Esophagus (tissue), 2 donors: Measurements from ENCODE around the gene TMEM131L. TPM values are rescaled to one million over a fixed set of nuclear protein-coding genes. Genes with fewer than 3 reads are reported as not detected.
"Not testable (repeated sequence)": the region's sequence is repeated elsewhere in the genome, so short reads cannot be mapped to it uniquely, and the experiment has no call there.

Source experiments
- H3K27ac ChIP-seq, 2 donors: one replicate each; pipeline ENCODE4 v1.5.1; 2013; ENCODE audit warnings: low read depth in 2 of 2, mild to moderate bottlenecking in 2 of 2, inconsistent platforms in 1 of 2, low read length in 1 of 2, moderate library complexity in 1 of 2
- H3K27me3 ChIP-seq, 2 donors: one replicate each; pipeline ENCODE4 v1.6.1; 2013; ENCODE audit warnings: low read length in 2 of 2, control low read depth in 1 of 2, mild to moderate bottlenecking in 1 of 2; ENCODE audit not compliant: insufficient read depth in 2 of 2, control insufficient read depth in 1 of 2
- H3K36me3 ChIP-seq, 2 donors: one replicate each; pipeline ENCODE4 v1.6.1; 2013; ENCODE audit warnings: low read length in 1 of 2; ENCODE audit not compliant: control insufficient read depth in 2 of 2, insufficient read depth in 2 of 2
- H3K4me1 ChIP-seq, 2 donors: one replicate each; pipeline ENCODE4 v1.6.1; 2013; ENCODE audit warnings: low read length in 1 of 2; ENCODE audit not compliant: control insufficient read depth in 2 of 2, insufficient read depth in 2 of 2
- H3K4me3 ChIP-seq, 2 donors: one replicate each; pipeline ENCODE4 v1.5.1; 2013; ENCODE audit warnings: low read length in 2 of 2, mild to moderate bottlenecking in 2 of 2, low read depth in 1 of 2, moderate library complexity in 1 of 2
- H3K9me3 ChIP-seq, 2 donors: one replicate each; pipeline ENCODE4 v1.6.1; 2013; ENCODE audit warnings: mild to moderate bottlenecking in 2 of 2, low read depth in 1 of 2, low read length in 1 of 2, moderate library complexity in 1 of 2; ENCODE audit not compliant: control insufficient read depth in 2 of 2, insufficient read depth in 1 of 2
- whole genome bisulfite sequencing, 2 donors: extraction: QIAGEN DNeasy Blood & Tissue Kit; methylation state at CpG; one replicate each; pipeline ENCODE4 v1.1.7; 2013; 5-methylcytosine and 5-hydroxymethylcytosine counted together
- polyA plus RNA-seq, 2 donors: library from polyadenylated mRNA; stranded (reverse); fragments of 200-250 nt; gene quantifications; one replicate each; pipeline ENCODE4 v1.2.3, GENCODE V29; 2013
- donor health status: healthy with polysubstance abuse.
- donor health status: Bipolar disorder and iron deficiency.

The TMEM131L gene
- polyA plus RNA-seq, 2 donors = 3.4 to 4.0 TPM

- Histone ChIP-seq H3K27me3 (no peaks in the 10 kb centered on the region), H3K4me3 (no peak overlapping the region), H3K27ac (no peak overlapping the region), H3K9me3 (no peaks in the 10 kb centered on the region), H3K36me3 (no peaks in the 10 kb centered on the region), H3K4me1 (peaks cover 2% of the 10 kb centered on the region in 2 donors)
- 45 to 46% methylated on average over 1 of the region's 1 CpG for WGBS, 2 donors
These were observed 2.1 kb upstream of the TMEM131L start for GRCh38 chr4:153464068-153464467.

- peaks cover 2 to 5% of the 10 kb centered on the region in 2 donors for H3K4me1 ChIP-seq
- no peaks in the 10 kb centered on the region for H3K27me3 ChIP-seq
- H3K4me3 ChIP-seq = no peak overlapping the region
- WGBS, 2 donors = 31 to 36% methylated on average over 4 of the region's 4 CpGs
- no peaks in the 10 kb centered on the region for H3K9me3 ChIP-seq
- no peak overlapping the region for H3K27ac ChIP-seq
- no peaks in the 10 kb centered on the region for H3K36me3 ChIP-seq
These were observed 1.0 kb upstream of the TMEM131L start for GRCh38 chr4:153465140-153465539.

- WGBS, 2 donors = 0 to 1% methylated on average over 29 to 31 of the region's 31 CpGs
- H3K4me3 ChIP-seq = peak overlapping the region; percentile 61 to 90
- no peaks in the 10 kb centered on the region for H3K9me3 ChIP-seq
- H3K27me3 ChIP-seq = no peaks in the 10 kb centered on the region
- H3K4me1 ChIP-seq = peaks cover 2 to 7% of the 10 kb centered on the region in 2 donors
- H3K36me3 ChIP-seq = no peaks in the 10 kb centered on the region
- peak overlapping the region; percentile 36 to 64 for H3K27ac ChIP-seq
These were observed 512 bp upstream of the TMEM131L start for GRCh38 chr4:153465615-153466080.

GRCh38 chr4:153466949-153467896 lies 1.1 kb downstream of the TMEM131L start:
- WGBS, 2 donors = 1% methylated on average over 42 to 43 of the region's 43 CpGs
- Histone ChIP-seq H3K36me3 (no peaks in the 10 kb centered on the region), H3K4me1 (peaks cover 2 to 12% of the 10 kb centered on the region in 2 donors), H3K4me3 (peak overlapping the region; percentile 90 to 94), H3K27me3 (no peaks in the 10 kb centered on the region), H3K9me3 (no peaks in the 10 kb centered on the region), H3K27ac (peak overlapping the region; percentile 89 to 93)

- WGBS, 2 donors = 7 to 13% methylated on average over 4 of the region's 4 CpGs
- no peaks in the 10 kb centered on the region for H3K36me3 ChIP-seq
- peak overlapping the region in 1 of 2 donors; percentile 90 for H3K4me3 ChIP-seq
- no peaks in the 10 kb centered on the region for H3K9me3 ChIP-seq
- no peaks in the 10 kb centered on the region for H3K27me3 ChIP-seq
- H3K27ac ChIP-seq = peak overlapping the region in 1 of 2 donors; percentile 10
- peaks cover 2 to 16% of the 10 kb centered on the region in 2 donors for H3K4me1 ChIP-seq
These were observed 1.7 kb downstream of the TMEM131L start for GRCh38 chr4:153467897-153468262.

- no peaks in the 10 kb centered on the region for H3K9me3 ChIP-seq
- peak overlapping the region in 1 of 2 donors; percentile 24 for H3K4me3 ChIP-seq
- H3K4me1 ChIP-seq = peaks cover 2 to 18% of the 10 kb centered on the region in 2 donors
- no peaks in the 10 kb centered on the region for H3K27me3 ChIP-seq
- WGBS, 2 donors = 39 to 50% methylated on average over 1 of the region's 1 CpG
- H3K27ac ChIP-seq = no peak overlapping the region
- H3K36me3 ChIP-seq = peaks cover 0 to under 1% of the 10 kb centered on the region in 2 donors
These were observed 2.4 kb downstream of the TMEM131L start for GRCh38 chr4:153468587-153468986.

- Histone ChIP-seq H3K27me3 (no peaks in the 10 kb centered on the region), H3K36me3 (peaks cover 0 to 3% of the 10 kb centered on the region in 2 donors), H3K4me1 (peaks cover 2 to 18% of the 10 kb centered on the region in 2 donors), H3K27ac (no peak overlapping the region), H3K9me3 (no peaks in the 10 kb centered on the region), H3K4me3 (no peak overlapping the region)
- WGBS, 2 donors = 25 to 38% methylated on average over 2 of the region's 2 CpGs
These were observed 2.9 kb downstream of the TMEM131L start for GRCh38 chr4:153469031-153469430.

- peak overlapping the region; percentile 63 to 64 for H3K27ac ChIP-seq
- H3K27me3 ChIP-seq, H3K9me3 ChIP-seq, H3K36me3 ChIP-seq: not testable (repeated sequence)
- H3K4me1 ChIP-seq = peaks cover 2 to 18% of the 10 kb centered on the region in 2 donors
- 73 to 76% methylated on average over 9 of the region's 9 CpGs for WGBS, 2 donors
- H3K4me3 ChIP-seq = peak overlapping the region in 1 of 2 donors; percentile 13
These were observed 5.0 kb downstream of the TMEM131L start for GRCh38 chr4:153471071-153471697.

GRCh38 chr4:153471698-153472093 lies 5.5 kb downstream of the TMEM131L start:
- Histone ChIP-seq H3K9me3 (no peaks in the 10 kb centered on the region), H3K4me3 (peak overlapping the region in 1 of 2 donors; percentile 13), H3K27ac (peak overlapping the region; percentile 63 to 64), H3K36me3 (peaks cover 0 to 10% of the 10 kb centered on the region in 2 donors), H3K27me3 (no peaks in the 10 kb centered on the region), H3K4me1 (peaks cover 2 to 18% of the 10 kb centered on the region in 2 donors)
- 41 to 61% methylated on average over 5 of the region's 5 CpGs for WGBS, 2 donors
